Anterior cingulate cortex (tissue), 58 donors: ENCODE results near the gene CDON.
"Not testable (repeated sequence)": the region's sequence is repeated elsewhere in the genome, so short reads cannot be mapped to it uniquely, and the experiment has no call there.

ENCODE experiments used
- DNase-seq, 58 donors: peaks; one replicate each; lab custom pipeline; 2025; lab: John Stamatoyannopoulos, UW

CDON gene

DNA sequence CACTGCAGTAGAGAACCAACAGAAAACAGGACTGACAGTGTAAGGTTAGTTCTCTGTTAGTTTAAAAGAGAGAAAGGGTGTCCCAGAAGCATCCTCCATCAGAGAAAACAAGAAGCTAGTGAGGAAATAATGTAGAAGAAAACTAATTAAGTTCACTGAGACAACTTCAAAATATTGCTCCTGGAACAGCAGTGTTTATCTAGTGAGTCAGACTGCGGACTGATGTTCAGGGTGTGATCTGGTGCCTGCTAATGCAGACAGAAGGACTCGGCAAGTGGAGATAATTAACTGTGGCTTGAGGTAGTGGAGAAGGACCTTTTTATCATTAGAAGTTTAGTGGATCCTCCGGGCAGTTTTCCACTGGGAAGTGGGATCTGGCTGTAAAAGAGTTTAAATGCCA is 55.4 kb downstream of the CDON start:
- no peak for DNase-seq

DNA sequence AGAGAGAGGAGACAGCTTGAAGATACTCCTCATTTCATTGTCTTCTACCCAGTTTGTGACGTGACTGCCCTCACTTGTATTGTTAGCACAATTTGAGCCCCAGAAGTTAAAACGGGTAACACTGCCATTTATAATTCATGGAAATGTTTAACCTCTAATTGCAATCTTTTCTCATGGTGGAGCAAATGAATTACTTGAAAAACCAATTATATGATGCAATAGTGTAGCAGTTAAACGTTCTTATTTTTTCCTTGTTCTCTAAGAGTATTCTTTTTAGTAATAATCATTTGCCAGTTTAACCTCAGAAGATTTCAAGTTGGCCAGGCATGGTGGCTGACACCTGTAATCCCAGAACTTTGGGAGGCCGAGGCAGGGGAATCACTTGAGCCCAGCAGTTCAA is 56.6 kb downstream of the CDON start:
- no peak for DNase-seq

GRCh38 chr11:126002181-126002580 is 60.5 kb downstream of the CDON start:
- DNase-seq: no peak

DNA sequence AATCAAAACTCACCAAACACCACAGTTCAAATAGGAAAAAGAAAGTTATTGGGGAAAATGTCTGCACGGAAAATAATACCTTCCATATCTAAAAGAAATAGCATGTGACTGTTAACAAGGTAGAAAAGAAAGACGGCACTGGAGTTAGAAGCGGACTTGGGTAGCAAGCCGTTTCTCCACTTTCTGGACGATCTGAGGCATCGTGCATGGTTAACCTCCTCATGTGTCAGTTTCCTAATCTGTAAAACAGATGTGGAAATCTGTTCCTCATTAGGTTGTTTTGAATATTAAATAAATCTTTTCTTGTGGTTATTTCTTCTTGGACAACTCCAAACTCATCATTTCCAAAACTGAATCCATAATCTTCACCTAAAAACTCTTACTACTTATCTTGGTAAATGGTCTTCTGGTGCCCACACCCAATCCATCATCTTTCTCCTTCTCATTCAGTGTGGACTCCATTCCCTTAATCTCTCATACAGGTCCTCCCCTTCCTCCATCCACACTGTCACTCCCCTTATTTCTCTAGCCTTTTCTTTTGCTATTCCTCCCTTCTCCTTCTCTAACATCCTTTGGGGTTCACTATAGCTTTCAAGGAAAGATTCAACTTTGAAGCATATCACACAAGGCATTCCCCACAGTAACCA is 63.3 kb downstream of the CDON start:
- DNase-seq: no peak

DNA sequence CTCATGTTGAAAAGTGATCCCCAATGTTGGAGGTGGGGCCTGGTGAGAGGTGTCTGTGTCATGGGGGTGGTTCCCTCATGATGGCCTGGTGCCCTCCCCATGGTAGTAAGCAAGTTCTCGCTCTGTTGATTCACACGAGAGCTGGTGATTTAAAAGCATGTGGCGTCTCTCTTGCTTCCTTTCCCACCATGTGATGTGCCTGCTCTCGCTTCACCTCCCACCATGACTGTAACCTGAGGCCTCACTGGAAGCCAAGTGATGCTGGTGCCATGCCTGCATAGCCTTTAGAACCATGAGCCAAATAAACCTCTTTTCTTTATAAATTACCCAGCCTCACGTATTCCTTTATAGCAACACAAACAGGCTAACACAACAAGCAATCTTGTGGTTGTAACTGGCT is 64.4 kb downstream of the CDON start:
- DNase-seq: no peak

DNA sequence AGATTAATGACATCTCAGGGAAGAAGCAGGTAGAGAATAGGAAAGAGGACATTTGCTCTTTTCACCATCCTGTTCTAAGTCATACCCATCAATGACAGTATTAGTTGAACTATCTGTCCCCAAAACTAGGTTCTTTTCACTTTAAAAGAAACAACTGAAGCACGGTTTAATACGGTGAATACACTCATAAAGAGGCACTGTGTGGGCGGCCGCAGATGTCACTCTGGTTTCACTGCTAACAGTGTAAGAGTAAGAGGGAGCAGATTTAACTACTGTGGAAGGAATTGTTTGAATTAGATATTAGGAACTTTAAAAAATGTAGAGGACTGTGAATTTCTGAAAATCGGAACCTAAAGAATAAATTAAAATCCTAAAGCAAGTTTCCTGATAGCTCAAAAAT is 67.4 kb downstream of the CDON start:
- peak in 14 of 58 donors; percentile 5 to 39 (median 10) for DNase-seq

DNA sequence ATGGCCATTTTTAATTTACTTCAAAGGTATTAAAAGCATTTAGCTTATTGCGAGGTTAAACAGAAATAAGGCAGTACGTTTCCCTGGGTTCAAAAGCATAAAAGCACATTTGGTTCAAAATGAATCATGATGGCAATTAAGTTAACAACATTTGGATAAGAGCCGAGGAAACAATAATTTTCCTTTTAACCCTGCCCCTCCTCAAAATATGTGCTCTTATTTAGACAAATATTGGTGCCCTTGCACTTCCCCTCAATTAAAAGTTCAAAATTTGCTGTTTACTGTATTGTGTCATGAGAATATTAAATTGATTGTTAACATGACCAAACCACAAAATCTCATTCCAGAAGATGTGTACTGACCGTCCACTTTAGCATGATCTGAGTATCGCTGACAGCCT is 68.2 kb downstream of the CDON start:
- no peak for DNase-seq

DNA sequence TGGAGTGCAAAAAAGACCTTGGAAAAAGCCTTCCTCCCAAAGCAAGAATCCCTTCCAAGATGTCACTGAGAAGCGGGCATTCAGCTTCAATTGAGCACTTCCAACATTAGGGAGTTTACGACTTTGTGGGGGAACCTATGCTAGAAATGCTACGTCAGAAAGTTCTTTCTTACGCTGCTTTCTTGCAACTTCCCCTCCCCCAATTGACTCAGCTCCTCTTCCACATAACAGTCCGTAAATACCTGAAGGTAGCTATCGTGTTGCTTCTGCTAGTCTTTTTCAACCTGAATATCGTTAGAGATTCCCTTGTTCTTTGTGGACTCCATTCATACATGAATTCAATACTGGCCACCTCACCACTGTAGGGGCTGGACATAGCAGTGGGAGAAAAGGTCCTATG is 69.8 kb downstream of the CDON start:
- DNase-seq: no peak

DNA sequence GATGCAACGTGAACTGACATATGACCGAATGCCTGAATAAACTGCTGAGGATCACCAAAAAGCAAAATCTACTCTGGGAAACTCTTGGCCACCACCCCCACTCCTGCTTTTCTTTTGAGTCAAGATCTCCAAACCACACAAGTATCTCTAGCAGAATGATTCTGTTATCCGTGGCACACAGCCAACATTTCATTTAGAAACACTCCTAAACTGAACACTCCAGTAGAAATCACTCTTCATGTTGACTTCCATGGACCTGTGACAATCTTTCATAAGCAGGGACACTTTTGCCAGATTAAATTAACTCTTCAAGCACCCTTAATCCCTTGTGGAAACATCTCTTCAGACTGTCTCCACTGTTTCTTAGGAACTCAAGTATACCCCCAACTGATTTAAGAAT is 72.4 kb downstream of the CDON start:
- peak in 7 of 58 donors; percentile 4 to 31 (median 8) for DNase-seq

- DNase-seq: no peak
Measured at GRCh38 chr11:125987066-125987641, 75.5 kb downstream of the CDON start.

- DNase-seq: not testable (repeated sequence)
Measured at GRCh38 chr11:125985956-125986355, 76.7 kb downstream of the CDON start.

GRCh38 chr11:125982348-125982730 is 80.3 kb downstream of the CDON start:
- DNase-seq: no peak

DNA sequence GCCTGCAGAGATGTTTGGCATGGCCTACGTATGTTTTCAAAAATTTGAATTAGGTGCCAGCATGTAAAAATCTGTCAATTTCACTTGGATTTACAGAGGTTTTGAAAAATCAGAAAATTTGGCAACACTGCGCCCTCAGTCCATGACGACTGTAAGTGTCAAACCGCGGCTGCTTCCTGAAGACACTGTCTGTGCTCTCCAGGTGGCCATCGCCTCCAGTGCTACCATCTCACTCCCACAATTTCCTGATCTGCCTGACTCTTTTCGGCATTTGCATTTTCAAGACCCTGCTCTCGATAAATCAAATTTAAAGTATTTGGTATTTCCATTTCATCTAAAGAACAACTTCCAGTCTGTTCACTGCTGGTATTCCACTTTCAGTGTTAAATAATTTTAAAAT is 82.2 kb downstream of the CDON start:
- no peak for DNase-seq

- no peak for DNase-seq
Measured at GRCh38 chr11:125979511-125979910, 83.2 kb downstream of the CDON start.

- DNase-seq: no peak
Measured at GRCh38 chr11:125978778-125979407, 83.8 kb downstream of the CDON start.

DNA sequence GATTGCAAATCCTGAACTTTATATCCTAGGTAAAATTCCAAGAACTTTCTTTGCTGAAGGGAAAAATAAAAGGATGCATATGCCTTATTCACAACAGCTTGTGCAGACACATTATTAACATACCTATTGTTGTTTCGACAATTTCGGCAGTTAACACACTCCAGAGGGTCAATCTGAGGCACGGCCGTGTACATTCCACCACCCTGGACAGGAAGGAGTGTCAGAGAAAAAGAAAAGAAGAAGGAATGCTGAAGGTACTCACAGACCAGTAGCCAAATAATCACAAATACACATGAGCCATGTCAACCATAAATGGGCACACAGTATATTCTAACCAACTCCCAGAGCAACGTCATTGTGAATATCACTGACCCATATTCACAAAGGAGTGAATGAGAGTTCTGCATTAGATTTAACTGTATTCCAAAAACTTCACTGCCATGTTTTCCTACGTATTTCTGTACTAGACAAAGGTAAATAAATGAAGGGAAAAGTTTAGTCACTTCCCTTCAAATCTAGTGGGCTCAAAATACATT is 84.4 kb downstream of the CDON start:
- DNase-seq: no peak

GRCh38 chr11:125977333-125977732 is 85.3 kb downstream of the CDON start:
- DNase-seq: no peak

- no peak for DNase-seq
Measured at GRCh38 chr11:125976156-125976555, 86.5 kb downstream of the CDON start.

GRCh38 chr11:125975634-125976033 is 87.0 kb downstream of the CDON start:
- DNase-seq: no peak

GRCh38 chr11:125974284-125974683 is 88.4 kb downstream of the CDON start:
- DNase-seq: no peak

GRCh38 chr11:125971618-125972017 is 91.0 kb downstream of the CDON start:
- no peak for DNase-seq

- DNase-seq: no peak
Measured at GRCh38 chr11:125968354-125968753, 94.3 kb downstream of the CDON start.
